SK-N-SH (cell line): ENCODE results near the gene RBCK1.

Experiments
- POLR2AphosphoS5 ChIP-seq: IDR thresholded peaks from 2 replicates; pipeline ENCODE4 v1.6.1; 2012; ENCODE audit warnings: low read depth, low read length
- RXRA ChIP-seq: IDR thresholded peaks from 2 replicates; pipeline ENCODE4 v1.4.0; 2012; ENCODE audit warnings: low read depth, mild to moderate bottlenecking, borderline replicate concordance
- SIN3A ChIP-seq: IDR thresholded peaks from 2 replicates; pipeline ENCODE4 v1.6.1; 2012; ENCODE audit warnings: low read depth, mild to moderate bottlenecking, low read length, moderate library complexity, borderline replicate concordance
- YY1 ChIP-seq: IDR thresholded peaks from 2 replicates; pipeline ENCODE4 v1.4.0; 2012; ENCODE audit warnings: low read depth, mild to moderate bottlenecking
- TF ChIP-seq, protein P1 (sequence below): fragments of 200-600 bp; sonication (generic); IDR thresholded peaks from 2 replicates; pipeline ENCODE4 v1.6.1; 2017; ENCODE audit warnings: antibody characterized with exemption, mild to moderate bottlenecking, moderate library complexity
- TF ChIP-seq, protein P2 (sequence below): fragments of 150-350 bp; IDR thresholded peaks from 2 replicates; pipeline ENCODE4 v1.6.1; 2017; ENCODE audit warnings: antibody characterized with exemption, low read length, low read depth, borderline replicate concordance

DNA sequence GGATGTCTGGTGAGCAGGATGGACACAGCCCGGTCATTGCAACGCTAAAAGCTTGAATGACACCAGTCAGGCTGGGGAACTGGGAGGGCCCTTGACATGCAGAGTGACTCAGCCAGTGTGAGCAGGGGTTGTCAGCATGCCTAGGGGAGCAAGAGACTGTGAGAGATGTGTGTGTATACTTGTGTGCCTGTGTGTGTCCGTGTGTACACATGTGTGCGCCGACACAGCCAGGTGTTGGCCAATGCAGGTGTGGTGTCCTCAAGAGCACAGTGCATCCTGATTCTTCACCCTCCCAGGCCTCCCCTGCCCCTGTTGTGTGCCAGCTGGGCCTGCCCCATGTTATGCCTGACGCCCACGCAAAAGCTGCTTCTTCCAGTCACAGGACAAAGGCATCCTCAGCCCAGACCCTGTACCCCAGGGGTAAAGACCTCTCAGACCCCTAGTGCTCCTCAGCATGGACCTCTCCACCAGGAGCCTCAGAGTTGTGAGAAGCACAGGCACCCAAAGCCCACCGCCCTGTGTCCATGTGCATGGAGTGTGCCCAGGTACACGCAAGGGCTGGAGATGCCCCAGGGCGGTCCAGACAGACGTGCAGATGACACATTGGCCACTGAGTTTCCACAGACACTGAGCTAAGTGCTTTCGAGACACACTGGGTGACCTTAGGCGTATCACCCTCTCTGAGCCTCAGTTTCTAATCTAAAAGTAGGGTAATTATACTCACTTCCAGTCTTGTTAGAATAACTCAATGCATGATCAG lies 44.6 kb upstream of the RBCK1 start:
- TF ChIP-seq SIN3A = no peak
- TF ChIP-seq, protein P1, sequence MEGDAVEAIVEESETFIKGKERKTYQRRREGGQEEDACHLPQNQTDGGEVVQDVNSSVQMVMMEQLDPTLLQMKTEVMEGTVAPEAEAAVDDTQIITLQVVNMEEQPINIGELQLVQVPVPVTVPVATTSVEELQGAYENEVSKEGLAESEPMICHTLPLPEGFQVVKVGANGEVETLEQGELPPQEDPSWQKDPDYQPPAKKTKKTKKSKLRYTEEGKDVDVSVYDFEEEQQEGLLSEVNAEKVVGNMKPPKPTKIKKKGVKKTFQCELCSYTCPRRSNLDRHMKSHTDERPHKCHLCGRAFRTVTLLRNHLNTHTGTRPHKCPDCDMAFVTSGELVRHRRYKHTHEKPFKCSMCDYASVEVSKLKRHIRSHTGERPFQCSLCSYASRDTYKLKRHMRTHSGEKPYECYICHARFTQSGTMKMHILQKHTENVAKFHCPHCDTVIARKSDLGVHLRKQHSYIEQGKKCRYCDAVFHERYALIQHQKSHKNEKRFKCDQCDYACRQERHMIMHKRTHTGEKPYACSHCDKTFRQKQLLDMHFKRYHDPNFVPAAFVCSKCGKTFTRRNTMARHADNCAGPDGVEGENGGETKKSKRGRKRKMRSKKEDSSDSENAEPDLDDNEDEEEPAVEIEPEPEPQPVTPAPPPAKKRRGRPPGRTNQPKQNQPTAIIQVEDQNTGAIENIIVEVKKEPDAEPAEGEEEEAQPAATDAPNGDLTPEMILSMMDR = no peak
- TF ChIP-seq RXRA = no peak
- no peak for TF ChIP-seq POLR2AphosphoS5
- TF ChIP-seq, protein P2, sequence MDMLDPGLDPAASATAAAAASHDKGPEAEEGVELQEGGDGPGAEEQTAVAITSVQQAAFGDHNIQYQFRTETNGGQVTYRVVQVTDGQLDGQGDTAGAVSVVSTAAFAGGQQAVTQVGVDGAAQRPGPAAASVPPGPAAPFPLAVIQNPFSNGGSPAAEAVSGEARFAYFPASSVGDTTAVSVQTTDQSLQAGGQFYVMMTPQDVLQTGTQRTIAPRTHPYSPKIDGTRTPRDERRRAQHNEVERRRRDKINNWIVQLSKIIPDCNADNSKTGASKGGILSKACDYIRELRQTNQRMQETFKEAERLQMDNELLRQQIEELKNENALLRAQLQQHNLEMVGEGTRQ = no peak
- TF ChIP-seq YY1 = no peak
